Esophagus squamous epithelium (tissue), 5 donors: ENCODE measurements around the gene MYBPC3. TPM values are rescaled to one million over a fixed set of nuclear protein-coding genes. Genes with fewer than 3 reads are reported as not detected.
A peak's percentile ranks its signal among the peaks of the same experiment; 100 is the strongest.

Experiments
- DNase-seq: peaks from one replicate; lab custom pipeline; 2025; lab: John Stamatoyannopoulos, UW
- H3K27ac ChIP-seq, 4 donors: fragments of 200-600 bp; sonication (generic); one replicate each; pipeline ENCODE4 v1.5.1; 2016 to 2019; ENCODE audit warnings: mild to moderate bottlenecking in 1 of 4
- H3K27me3 ChIP-seq, 4 donors: fragments of 200-600 bp; sonication (generic); 1 replicate in 3 of 4; 2 replicates in 1 of 4; pipeline versions ENCODE4 v1.5.1 to v1.6.0; 2017 to 2021; ENCODE audit warnings: antibody characterized with exemption in 1 of 4
- H3K36me3 ChIP-seq, 3 donors: fragments of 200-600 bp; sonication (generic); one replicate each; pipeline ENCODE4 v1.5.1; 2016 to 2019
- H3K4me1 ChIP-seq, 3 donors: fragments of 200-600 bp; sonication (generic); one replicate each; pipeline ENCODE4 v1.5.1; 2017 to 2019
- H3K4me3 ChIP-seq, 4 donors: fragments of 200-600 bp; sonication (generic); 1 replicate in 3 of 4; 2 replicates in 1 of 4; pipeline ENCODE4 v1.5.1; 2016 to 2019; ENCODE audit warnings: mild to moderate bottlenecking in 2 of 4, moderate library complexity in 1 of 4
- H3K9me3 ChIP-seq, 3 donors: fragments of 200-600 bp; sonication (generic); one replicate each; pipeline ENCODE4 v1.5.1; 2016 to 2019
- POLR2A ChIP-seq, 4 donors: fragments of 450-650 bp; IDR thresholded peaks; one replicate each; pipeline ENCODE4 v1.6.1; 2017; ENCODE audit warnings: antibody characterized with exemption in 4 of 4, mild to moderate bottlenecking in 4 of 4, moderate library complexity in 3 of 4
- WGBS, 2 donors: methylation state at CpG; one replicate each; pipeline ENCODE4 v1.1.5; 2018; 5-methylcytosine and 5-hydroxymethylcytosine counted together
- intact Hi-C: fragments of 100-400 bp; cut with DNase I; formaldehyde crosslinking; loops from one replicate; pipeline ENCODE4 v1.15.0; 2022
- total RNA-seq, 4 donors: library from RNA; depleted of rRNA; stranded (reverse); fragments of >200 nt; gene quantifications; one replicate each; pipeline ENCODE4 v1.1.0, GENCODE V29; 2016
- TF ChIP-seq, protein P1 (sequence below), 6 experiments: fragments of 450-650 bp in 4 of 6; fragments of 200-600 bp in 2 of 6; sonication (generic) in 2 of 6; IDR thresholded peaks; one replicate each; pipeline ENCODE4 v1.5.1; 2016 to 2019; ENCODE audit warnings: antibody characterized with exemption in 6 of 6, mild to moderate bottlenecking in 4 of 6, moderate library complexity in 4 of 6
- donor health status: DM: yes; HTN: yes; CAD: no.

The MYBPC3 gene
- total RNA-seq, 4 donors from 2014 or later = 0.08 TPM; not detected in 3

DNA sequence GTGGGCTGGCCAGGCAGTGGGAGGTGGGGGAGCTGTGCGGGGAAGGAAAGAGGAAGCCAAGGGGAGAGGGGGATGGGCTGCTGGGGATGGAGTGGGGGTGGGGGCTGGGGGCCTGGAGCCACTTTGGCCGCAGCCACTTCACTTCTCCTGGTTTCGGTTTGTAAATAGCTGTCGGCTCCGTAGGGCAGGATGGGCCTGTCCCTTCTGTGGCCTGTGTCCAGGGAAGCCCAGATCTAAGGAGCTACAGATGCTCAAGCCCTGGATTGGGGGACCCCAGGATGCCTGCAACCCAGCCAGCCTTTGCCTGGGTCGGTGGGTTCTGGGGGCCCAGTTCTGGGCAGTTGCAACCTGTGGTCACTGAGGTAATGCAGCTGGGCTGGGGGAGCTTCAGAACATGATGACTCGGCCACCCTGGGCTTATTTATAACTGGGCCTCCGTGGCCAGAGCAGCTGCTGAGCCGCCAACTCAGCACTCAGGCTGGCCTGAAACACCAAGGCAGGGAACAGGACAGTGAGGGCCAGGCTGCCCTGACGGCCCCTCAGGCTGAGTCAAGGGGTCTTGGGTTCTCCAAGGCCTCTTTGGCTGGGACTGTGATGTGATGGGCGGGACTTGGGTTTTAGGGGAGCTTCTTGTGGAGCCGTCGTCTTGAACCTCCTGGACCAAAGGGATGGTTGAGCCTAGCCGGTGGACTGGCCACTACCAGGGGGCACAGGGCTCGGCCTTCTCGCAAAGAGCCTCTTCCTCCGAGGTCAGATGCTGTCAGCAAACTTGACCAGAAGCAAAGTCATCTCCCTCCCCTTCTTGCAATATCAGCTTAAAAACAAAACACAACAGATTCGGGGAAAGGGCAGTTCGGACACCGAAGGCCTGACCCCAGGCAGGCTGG lies 40.9 kb upstream of the MYBPC3 start:
- peaks cover 12 to 70% (median 21%) of the 10 kb centered on the region in 3 donors for H3K4me1 ChIP-seq
- H3K27ac ChIP-seq = peak overlapping the region; percentile 79 to 94 (median 84)
- no peak for DNase-seq
- WGBS, 2 donors = 76 to 89% methylated on average over 6 to 8 of the region's 20 CpGs
- no peaks in the 10 kb centered on the region for H3K36me3 ChIP-seq
- intact Hi-C loops = no loop called here
- H3K4me3 ChIP-seq = no peak overlapping the region
- no peak for TF ChIP-seq POLR2A (IDR thresholded peaks at IDR 0.05)
- TF ChIP-seq, protein P1, sequence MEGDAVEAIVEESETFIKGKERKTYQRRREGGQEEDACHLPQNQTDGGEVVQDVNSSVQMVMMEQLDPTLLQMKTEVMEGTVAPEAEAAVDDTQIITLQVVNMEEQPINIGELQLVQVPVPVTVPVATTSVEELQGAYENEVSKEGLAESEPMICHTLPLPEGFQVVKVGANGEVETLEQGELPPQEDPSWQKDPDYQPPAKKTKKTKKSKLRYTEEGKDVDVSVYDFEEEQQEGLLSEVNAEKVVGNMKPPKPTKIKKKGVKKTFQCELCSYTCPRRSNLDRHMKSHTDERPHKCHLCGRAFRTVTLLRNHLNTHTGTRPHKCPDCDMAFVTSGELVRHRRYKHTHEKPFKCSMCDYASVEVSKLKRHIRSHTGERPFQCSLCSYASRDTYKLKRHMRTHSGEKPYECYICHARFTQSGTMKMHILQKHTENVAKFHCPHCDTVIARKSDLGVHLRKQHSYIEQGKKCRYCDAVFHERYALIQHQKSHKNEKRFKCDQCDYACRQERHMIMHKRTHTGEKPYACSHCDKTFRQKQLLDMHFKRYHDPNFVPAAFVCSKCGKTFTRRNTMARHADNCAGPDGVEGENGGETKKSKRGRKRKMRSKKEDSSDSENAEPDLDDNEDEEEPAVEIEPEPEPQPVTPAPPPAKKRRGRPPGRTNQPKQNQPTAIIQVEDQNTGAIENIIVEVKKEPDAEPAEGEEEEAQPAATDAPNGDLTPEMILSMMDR (IDR thresholded peaks at IDR 0.05) = no peak
- H3K9me3 ChIP-seq = no peaks in the 10 kb centered on the region
- no peaks in the 10 kb centered on the region for H3K27me3 ChIP-seq

GRCh38 chr11:47392546-47393162 lies 40.2 kb upstream of the MYBPC3 start:
- intact Hi-C loops = no loop called here
- WGBS, 2 donors = 77 to 100% methylated on average over 1 to 12 of the region's 14 CpGs
- no peak for DNase-seq

GRCh38 chr11:47391711-47392432 lies 39.4 kb upstream of the MYBPC3 start:
- peaks cover 20 to 73% (median 28%) of the 10 kb centered on the region in 3 donors for H3K4me1 ChIP-seq
- peak overlapping the region; percentile 12 to 61 (median 33) for H3K27ac ChIP-seq
- H3K36me3 ChIP-seq = no peaks in the 10 kb centered on the region
- H3K4me3 ChIP-seq = no peak overlapping the region
- 73 to 77% methylated on average over 4 to 10 of the region's 16 CpGs for whole genome bisulfite sequencing, 2 donors
- H3K27me3 ChIP-seq = no peaks in the 10 kb centered on the region
- intact Hi-C loops = no loop called here
- TF ChIP-seq, protein P1 (IDR thresholded peaks at IDR 0.05) = no peak
- TF ChIP-seq POLR2A (IDR thresholded peaks at IDR 0.05) = no peak
- H3K9me3 ChIP-seq = no peaks in the 10 kb centered on the region
- no peak for DNase-seq

More at GRCh38 chr11:47392546-47393162, 40.2 kb upstream of the MYBPC3 start:
- Histone ChIP-seq H3K4me1 (peaks cover 19 to 70% (median 27%) of the 10 kb centered on the region in 3 donors), H3K4me3 (no peak overlapping the region), H3K27ac (peak overlapping the region; percentile 42 to 94 (median 84)), H3K36me3 (no peaks in the 10 kb centered on the region), H3K27me3 (no peaks in the 10 kb centered on the region), H3K9me3 (no peaks in the 10 kb centered on the region)
- TF ChIP-seq, protein P1 (IDR thresholded peaks at IDR 0.05) = no peak
- no peak for TF ChIP-seq POLR2A (IDR thresholded peaks at IDR 0.05)

DNA sequence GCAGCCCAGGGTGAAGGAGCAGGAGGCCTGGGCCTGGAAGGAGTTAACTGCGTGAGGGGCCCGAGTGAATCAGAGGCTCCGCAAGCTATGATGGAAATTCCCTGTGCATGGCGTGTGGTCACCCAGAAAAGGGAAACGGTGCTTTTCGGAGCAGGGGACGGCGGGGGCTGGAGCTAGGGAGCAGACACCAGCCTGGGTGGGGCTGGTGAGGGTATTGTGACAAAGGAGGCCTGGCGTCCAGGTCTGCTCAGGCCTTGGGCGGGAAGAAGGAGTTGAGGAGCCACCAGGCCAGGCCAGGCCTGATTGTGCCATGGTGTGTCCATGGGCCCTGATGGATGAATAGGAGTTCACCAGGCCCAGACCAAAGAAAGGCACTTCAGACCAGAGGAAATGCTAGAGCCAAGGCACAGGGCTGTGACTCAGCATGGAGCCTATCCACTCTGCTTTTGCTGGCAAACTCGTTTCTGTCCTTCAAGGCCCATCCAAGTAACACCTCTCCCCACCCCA lies 38.6 kb upstream of the MYBPC3 start:
- Histone ChIP-seq H3K9me3 (no peaks in the 10 kb centered on the region), H3K4me1 (peaks cover 20 to 73% (median 28%) of the 10 kb centered on the region in 3 donors), H3K27ac (peak overlapping the region; percentile 1 to 61 (median 33)), H3K27me3 (no peaks in the 10 kb centered on the region), H3K4me3 (no peak overlapping the region), H3K36me3 (no peaks in the 10 kb centered on the region)
- no peak for DNase-seq
- WGBS, 2 donors = 66 to 85% methylated on average over 9 to 10 of the region's 11 CpGs
- TF ChIP-seq POLR2A (IDR thresholded peaks at IDR 0.05) = peak in 1 of 4 donors; percentile 34
- TF ChIP-seq, protein P1 (IDR thresholded peaks at IDR 0.05) = no peak
- intact Hi-C loops = no loop called here
